GM21717 (cell line): Measurements from ENCODE around the gene HMGCS2.

Experiments
- ATAC-seq: cut with Tn5 transposase; IDR thresholded peaks from one replicate; pipeline ENCODE4 v1.9.1; 2021; ENCODE audit warnings: mild to moderate bottlenecking, moderate library complexity; ENCODE audit not compliant: unreplicated experiment

The HMGCS2 gene

DNA sequence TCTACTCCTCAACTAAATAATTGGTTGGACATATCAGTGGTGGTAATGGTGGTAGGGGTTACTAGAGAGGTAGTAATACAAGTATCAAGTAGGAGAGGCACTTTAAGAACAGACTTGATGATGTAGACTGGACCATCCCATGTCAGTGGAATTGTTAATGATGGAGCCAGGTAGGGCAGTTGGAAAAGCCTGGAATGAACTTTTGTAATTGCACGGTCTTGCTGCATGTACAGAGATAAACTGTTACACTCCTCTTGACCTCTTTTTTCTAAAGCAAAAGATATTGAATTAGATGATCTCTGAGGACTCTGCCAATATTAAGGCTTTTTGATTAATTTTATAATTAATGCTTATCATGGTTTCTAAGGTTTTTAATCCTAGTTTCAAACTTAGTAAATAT is 5.8 kb downstream of the HMGCS2 start:
- ATAC-seq: no peak

DNA sequence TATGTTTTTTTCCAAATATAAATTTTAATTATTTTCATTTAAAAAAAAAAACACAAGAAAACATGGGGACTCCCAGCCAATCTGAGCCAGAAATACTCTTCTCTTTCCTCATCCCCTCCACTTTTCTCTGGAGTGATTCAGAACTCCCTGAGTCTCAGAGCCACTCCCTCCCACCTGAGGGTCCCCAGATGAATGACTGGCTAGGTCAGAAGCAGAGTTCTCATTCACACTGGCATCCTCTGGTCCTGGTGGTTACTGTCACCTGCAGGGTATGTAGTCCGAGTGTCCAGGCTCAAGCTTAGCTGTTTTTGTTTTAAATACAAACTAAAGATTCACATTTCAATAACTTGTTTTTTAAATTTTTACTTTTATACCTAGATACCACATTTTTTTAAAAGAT is 6.3 kb downstream of the HMGCS2 start:
- ATAC-seq: no peak

DNA sequence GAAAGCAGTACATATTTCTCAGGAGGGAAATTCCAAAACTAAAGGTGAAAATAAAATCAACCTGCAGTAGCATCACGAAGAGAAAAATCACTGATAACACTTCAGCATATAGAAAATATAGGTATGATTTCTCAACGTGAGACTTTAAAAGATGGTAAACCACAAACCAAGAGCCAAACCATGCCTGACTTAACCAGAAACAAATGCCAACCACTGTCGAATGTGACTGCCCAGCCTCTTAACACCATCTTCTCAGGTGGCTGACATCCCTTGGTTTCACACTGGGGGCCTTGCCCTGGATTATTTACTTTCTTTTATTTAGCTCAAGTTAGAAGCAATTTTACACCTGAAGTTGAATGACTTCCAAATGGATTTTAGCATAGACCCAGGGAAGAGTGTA is 10.1 kb downstream of the HMGCS2 start:
- ATAC-seq: no peak

DNA sequence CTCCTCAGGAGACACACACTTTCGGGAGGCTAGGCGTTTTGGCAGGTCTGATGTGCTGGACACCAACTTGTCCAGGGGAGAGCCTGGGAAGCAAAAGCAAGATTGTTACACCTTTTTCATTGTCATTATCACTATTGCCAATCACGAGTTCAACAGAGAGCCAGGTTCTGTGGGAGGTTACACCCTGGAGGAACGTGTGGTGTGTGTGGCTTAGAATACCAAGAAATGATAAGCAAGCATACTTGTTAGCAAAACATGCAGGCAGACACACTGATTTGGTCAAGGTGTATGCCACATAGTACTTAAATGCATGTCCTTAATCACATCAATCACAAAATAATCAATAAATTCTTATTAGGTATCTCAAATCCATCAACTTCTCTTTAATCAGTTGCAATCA is 16.1 kb downstream of the HMGCS2 start:
- ATAC-seq: no peak

DNA sequence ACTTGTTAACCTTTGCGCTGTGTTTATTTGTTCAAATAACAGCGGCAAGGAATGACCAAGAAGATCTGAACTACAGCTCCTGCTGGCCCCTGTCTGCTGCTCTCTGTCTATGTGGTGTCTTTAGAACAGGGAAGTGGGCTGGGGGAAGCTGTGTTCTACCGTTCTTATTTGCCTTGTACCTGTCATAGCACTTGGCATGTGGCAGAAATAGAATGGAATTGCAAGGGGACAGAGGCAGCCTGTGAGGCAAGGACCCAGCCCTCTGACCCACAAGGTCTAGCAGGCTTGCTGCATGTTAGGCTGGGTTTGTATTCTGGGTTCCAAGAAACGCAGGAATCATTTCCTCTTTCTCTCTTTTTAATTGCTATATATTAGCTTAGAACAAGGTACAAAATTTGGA is 20.7 kb downstream of the HMGCS2 start:
- ATAC-seq: no peak

DNA sequence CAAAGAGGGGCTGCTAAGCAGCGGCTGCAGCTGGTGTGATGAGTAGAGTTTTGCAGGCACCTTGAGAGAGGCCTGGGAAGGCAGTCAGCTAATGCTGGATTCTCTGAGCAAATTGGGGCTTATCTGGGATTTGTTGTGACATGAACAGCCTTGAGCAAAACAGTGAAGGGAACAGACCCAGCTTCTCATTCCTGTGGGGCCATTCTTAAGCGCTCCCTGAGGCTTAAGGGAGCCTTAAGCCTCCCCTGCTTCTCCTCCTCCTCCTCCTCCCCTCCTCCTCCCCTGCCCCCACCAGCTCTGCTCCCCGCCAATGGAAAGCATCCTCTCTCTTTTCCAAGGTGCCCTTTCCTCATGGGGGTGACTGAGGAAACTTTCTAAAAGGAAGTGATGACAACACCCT is 21.3 kb downstream of the HMGCS2 start:
- ATAC-seq: no peak

DNA sequence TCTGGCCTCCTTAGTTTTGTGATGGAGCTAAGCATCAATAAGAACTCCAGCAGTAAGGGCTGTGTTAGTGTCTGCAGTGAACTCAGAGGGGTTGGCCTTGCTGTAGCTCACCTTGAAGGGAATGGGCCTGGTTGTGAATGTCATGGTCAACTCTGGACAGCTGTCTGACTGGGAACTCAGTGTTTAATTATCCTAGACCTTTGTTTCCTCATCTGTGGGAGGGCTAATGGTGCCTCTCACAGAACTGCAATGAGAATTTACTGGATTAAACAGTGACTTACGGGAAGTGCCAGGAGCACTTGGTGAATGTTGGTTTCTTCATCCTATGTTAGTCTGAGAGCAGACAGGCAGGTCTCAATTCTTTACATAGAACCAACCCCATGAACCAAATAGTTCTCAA is 23.7 kb downstream of the HMGCS2 start:
- no peak for ATAC-seq

DNA sequence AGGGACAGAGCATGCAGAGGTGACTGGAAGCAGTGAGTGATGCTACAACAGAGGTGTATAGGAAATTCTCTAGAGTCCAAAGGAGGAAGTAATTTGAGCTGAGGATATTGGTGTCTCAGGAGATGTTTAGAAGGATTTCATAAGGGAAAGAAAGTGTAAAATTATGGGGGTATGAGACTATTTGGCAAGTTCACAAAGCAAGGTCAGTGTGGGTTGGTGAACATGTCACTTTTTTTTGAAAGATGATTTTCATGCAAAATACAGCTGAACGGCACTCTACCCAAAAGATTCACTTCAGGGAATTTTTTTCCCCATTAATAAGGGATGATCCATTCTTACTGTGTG is 24.1 kb downstream of the HMGCS2 start:
- ATAC-seq: no peak

DNA sequence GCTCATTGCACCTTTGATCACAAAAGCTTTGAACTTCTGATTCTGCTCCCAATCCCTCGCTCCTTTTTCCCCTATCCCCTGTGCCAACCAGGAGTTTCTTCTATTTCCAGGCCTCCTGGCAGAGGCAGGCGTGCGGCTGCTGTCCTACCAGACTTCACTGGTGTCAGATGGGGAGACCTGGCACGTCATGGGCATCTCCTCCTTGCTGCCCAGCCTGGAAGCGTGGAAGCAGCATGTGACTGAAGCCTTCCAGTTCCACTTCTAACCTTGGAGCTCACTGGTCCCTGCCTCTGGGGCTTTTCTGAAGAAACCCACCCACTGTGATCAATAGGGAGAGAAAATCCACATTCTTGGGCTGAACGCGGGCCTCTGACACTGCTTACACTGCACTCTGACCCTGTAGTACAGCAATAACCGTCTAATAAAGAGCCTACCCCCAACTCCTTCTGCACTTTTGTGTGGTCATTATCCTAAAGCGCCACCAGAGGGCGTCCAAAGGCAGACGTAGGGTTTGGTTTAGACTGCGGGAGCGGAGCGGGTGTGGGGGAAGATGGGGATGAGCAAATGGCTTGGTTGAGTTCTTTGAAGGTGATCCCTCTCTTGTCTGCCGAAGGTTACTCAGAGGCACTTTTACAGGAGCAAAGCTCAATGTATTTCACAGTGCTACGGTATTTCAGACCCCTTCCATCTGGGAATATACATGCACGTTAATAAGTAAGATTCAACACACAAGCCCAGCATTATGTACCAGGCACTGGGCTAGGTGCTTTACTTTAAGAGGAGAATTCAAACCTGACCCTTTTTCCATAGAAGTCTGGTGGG is 24.7 kb downstream of the HMGCS2 start:
- no peak for ATAC-seq

DNA sequence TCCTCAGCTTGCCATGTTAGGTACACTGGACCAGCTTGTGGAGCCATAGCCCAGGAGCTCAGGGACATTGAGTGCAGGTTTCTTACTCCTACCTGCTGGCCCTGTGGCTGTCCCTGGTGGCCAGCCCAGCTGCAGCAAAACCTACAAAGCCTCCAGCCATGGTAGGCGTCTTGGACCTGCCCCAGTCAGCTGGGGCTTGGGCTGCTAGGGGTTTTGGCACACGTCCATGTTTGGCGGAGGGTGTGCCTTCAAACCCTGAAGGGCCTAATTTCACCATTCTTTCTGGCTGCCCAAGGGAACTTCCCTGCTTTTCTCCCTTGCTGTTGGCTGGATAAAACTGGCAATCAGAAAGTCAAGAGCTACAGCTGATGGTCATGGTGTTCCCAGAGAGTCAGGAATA is 25.4 kb downstream of the HMGCS2 start:
- no peak for ATAC-seq

DNA sequence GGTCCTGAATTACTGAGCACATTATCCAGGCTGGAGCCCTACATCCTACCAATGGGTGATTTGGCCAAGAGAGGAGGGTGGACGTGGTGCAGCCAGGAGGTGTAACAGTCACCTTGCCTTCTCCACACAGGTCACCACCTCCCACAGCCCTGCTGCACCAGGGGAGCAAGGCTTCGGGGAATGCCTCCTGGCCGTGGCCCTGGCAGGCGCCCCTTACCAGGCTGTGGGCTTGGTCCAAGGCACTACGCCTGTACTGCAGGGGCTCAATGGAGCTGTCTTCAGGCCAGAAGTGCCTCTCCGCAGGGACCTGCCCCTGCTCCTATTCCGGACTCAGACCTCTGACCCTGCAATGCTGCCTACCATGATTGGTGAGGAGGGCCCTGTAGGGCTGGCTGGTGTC is 26.0 kb downstream of the HMGCS2 start:
- ATAC-seq: no peak

DNA sequence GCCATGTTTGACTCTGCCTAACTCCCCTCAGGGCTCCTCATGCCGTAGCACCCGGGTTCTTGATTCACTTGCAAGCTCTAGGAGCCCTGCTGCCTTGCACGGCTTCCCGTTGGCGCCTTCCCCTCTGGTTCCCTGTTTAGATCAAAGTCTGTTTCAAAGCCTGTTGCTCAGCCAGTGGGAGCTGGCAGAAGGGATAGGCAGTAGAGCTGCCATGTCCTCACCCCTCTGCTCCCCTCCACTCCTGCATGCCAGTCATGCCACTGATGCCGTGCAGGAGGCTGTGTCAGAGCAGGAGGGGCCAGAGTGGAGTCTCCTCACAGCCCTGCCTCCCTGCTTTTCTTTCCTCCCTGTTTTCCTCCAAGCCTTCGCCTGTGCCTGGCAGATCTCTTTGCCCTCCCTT is 26.5 kb downstream of the HMGCS2 start:
- ATAC-seq: no peak

DNA sequence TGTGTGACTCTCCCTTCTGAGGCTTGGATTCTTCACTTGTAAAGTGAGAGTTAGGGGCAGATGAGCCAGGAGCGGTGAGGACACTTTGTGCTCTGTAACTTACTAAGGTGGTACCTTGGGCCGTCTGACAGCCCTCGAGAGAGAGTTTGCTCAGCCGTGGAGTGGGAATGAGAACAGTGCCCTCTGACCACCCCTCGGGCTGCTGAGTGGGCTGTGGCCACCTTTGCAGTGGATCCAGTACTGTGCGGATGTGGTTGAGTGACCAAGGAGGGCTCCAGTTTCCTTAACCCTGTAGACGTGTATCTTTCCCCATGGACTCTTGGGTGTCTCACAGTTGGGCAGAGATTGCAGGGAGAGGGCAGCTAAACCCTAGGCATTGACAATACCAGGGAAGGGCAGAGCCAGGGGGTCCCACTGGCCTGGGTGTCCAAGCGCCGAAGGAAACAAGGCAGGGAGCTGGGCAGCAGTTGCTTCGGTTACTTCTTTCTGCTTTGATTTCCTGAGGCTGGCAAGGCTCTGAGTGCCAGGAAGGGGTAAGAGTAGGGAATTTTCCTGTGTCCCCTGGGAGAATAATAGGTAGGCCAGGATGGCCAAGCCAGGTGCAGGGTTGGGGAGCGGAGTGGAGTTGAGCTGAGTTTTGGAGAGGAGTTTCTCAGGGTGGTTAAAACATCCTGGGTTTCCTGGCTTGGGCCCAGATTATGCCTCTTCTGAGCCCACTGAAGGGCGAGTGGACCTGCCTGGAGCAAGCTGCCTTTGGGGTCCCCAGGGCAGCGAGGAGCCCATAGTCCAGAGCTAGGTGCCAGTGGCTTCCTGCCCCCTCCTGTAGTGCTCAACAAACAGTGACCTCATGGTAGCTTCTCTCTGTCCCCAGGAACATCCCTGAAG is 27.6 kb downstream of the HMGCS2 start:
- ATAC-seq: no peak

DNA sequence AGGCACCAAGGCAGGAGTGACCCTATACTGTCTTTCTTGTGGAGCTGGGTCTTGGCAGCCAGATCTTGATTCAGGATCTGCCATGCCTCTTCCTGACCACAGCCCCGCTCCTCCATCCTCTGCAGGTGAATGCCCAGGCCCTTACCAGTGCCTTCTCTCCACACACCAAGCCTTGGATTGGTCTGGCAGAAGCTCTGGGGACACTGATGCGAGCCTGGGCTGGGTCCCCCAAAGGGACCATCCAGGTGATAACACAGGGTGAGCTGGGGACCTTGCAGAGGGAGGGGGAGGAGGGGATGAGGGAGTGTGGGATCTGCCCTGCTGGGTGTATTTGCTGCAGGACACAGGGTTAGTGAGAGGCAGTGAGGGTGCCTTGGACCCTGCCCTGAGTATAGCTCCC is 28.4 kb downstream of the HMGCS2 start:
- no peak for ATAC-seq

DNA sequence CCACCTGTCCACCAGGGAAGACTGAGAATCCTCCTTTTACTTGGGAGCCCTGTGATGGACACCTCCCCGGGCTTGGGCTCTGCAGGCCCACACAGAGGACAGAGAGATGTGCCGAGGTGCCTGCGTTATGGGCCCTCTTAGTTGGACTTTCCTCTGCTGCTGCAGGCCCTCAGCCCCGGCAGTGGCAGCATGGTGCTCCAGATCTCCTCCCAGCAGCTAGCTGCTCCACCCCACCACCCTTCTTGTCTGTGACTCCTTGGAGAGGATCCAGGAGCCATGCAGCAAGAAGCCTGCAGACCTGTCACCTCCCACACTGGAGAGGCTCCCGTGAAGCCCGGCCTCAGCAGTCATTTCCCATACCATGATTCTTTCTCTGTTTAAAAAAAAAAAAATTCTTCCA is 29.6 kb downstream of the HMGCS2 start:
- no peak for ATAC-seq

DNA sequence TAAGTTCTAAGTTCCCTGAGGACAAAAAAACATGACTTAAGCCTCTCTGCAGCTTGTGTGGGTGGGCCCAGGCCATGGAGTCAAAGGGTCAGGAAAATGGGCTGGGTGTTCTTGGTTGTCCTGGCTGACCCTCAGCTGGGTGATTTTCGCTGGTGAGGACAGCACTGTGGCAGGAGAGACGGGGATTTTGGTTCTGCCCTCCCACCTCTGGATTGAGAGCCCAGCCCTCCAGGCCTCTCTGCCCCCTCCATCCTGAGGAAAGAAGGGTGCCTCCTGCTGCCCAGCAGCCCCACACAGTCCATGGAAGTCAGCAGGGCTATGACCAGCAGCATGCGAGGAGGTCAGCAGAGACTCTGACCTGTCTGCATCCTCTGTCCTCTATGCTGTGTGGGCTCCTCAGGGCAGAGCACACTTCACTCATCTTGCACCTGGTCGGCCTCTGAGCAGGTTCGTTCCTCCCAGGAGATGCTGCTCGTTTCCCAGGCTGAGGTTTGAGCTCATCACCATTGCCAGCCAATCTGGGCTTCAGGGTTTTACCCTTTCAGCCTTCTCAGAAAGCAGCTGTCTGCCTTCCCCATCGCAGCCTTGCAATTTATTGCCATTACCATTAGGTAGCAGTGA is 30.5 kb downstream of the HMGCS2 start:
- no peak for ATAC-seq

DNA sequence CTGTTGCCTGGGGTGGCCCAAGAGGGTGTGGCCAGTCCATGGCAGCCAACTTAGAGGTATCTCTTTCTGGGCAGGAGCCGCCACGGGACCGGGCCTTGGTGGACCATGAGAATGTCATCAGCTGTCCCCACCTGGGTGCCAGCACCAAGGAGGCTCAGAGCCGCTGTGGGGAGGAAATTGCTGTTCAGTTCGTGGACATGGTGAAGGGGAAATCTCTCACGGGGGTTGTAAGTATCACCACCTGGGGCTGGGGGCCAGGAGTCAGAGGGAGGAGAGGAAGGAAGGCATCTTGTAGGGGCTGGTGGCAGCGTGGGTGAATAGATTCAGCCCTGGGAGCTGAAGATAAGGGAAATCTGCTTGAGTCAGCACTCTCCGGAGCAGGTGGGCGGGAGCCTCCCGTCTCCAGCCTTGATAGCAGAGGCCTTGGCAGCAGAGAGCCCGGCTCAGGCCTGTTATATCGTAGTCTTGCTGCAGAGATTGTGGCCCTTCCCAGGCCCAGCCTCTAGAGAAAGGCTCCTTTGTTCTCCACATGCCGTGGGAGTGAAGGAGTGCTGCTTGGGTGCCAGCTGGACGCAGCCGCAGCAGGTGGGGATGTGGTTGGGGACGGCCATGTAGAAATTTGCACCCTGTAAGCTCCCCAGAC is 31.5 kb downstream of the HMGCS2 start:
- no peak for ATAC-seq

DNA sequence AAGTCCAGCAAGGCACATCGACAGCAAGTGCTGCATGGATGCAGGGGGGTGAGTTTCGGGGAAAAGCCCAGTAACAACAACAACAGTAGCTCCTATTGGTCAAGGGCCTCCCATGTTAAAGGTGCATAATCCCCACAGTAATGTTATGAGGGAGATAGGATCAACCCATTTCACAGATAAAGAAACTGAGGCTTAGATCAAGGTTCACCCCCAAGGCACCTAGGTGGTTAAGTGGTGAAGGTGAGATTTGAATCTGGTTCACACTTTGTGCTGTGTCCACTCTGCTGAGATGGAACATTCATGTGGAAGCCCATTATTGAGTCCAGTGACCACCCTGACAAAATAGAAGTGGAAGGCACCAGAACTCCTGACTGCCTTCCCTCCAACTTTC is 32.1 kb downstream of the HMGCS2 start:
- ATAC-seq: no peak

DNA sequence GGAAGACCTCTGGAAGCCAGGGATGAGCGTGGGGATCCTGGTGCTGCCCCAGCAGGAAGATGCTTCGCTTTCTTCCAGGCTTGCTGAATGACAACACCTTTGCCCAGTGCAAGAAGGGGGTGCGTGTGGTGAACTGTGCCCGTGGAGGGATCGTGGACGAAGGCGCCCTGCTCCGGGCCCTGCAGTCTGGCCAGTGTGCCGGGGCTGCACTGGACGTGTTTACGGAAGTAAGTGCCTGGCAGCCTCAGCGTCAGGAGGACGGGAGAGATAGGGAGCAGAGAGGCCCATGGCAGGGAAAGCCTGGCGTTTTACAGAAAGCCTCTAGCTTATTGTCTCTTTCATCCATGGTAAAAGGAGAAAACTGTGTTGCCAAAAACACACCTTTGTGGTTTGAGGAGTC is 33.5 kb downstream of the HMGCS2 start:
- no peak for ATAC-seq

DNA sequence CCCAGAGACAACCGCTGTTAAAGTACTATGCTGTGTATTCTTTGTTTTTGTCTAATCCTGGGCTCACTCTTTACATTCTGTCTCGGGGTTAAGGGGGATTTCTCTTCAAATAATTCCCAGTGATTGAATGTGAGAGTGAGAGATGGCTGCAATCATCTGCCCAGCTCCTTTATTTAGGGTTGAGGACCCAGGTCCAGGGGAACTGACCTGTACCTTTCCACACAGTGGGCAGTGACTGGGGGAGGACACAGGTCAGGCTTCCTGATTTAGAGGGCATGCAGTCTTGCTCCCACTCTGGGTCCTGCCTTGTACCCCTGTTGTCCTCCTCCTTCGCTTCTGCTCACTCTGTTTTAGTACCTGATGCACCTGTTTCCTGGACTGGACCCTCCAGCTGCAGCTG is 35.0 kb downstream of the HMGCS2 start:
- no peak for ATAC-seq

DNA sequence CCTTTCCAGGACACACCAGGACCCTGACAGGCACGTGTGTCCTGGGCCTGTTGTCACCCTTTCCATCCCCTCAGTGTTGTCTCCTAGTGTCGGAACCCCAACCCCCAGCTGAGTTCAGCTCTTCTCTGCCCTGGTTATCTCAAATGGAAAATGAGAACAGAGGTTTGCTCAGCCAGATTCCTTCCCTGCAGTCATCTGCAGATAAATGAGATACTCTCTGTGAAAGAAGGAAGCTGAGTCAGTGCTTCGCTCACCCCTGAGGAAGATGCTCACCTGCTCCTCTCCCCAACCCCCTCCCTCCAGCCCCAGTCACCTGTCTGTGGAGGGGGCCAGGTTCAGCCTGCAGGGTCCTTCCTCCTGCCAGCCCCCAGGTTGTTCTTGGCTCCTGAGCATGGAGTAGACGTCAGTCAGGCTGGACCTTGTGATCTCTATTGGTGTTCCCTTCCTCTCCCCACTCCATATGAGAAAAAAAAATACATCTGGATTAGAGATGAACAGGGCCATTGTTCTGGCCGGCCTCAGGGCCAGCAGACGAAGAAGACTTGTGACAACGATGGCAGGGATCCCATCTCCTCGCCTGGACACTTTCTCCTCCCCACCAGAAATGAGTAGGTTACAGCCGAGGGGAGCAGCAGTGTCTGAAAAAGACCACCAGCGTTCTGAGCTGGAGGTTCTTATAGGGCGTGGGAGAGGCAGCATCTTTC is 36.1 kb downstream of the HMGCS2 start:
- ATAC-seq: no peak
